ENCODE results near the gene C22orf15. TPM values are rescaled to one million over a fixed set of nuclear protein-coding genes. Genes with fewer than 3 reads are reported as not detected.

Gene C22orf15
- total and polyA plus RNA-seq, 9 of the 15 experiments (the other 6 are each of a cell fraction or from before 2014, with no cell fraction given) = 0.07 TPM; not detected in 8

- no peak for TF ChIP-seq TSHZ1 (CRISPR knock-in tag; IDR thresholded peaks at IDR 0.05)
- no peak for TF ChIP-seq NCOA2 (IDR thresholded peaks at IDR 0.05; ENCODE audit: partially characterized antibody in 2 of 2)
- no peak for TF ChIP-seq ZNF444 (CRISPR knock-in tag; IDR thresholded peaks at IDR 0.05)
- peak; percentile 25; the same call in 1 of the 2 replicates for TF ChIP-seq E2F5 (CRISPR knock-in tag; IDR thresholded peaks at IDR 0.05)
- TF ChIP-seq CBX5 (IDR thresholded peaks at IDR 0.05; ENCODE audit: borderline replicate concordance, low read depth) = no peak
- no peak for TF ChIP-seq PTRF (tag; IDR thresholded peaks at IDR 0.05)
- no peak for TF ChIP-seq ZNF717 (CRISPR knock-in tag; IDR thresholded peaks at IDR 0.05)
- no peak for TF ChIP-seq ZC3H8 (IDR thresholded peaks at IDR 0.05)
- TF ChIP-seq ZNF707 (CRISPR knock-in tag; conservative IDR thresholded peaks at IDR 0.05) = no peak
- TF ChIP-seq UBTF (IDR thresholded peaks at IDR 0.05; ENCODE audit: borderline replicate concordance in 1 of 2, low read depth in 2 of 2, low read length in 2 of 2) = 0 out of 4 replicates have a peak, but pooled peaks of 1 of the 2 experiments have one; percentile 11
- no peak for TF ChIP-seq DDX20 (tag; IDR thresholded peaks at IDR 0.05; ENCODE audit: low read depth)
- TF ChIP-seq CBX2 (IDR thresholded peaks at IDR 0.05; ENCODE audit: insufficient read depth, low read length, poor library complexity, severe bottlenecking) = no peak
- no peak for TF ChIP-seq CUX1 (CRISPR knock-in tag; IDR thresholded peaks at IDR 0.05)
- TF ChIP-seq BHLHE40 (IDR thresholded peaks at IDR 0.05; ENCODE audit: low read length) = 0 out of 2 replicates have a peak, but pooled peaks have one; percentile 15
Observed at GRCh38 chr22:23767673-23768548, 5.1 kb downstream of the C22orf15 start, which contains the start of gene CHCHD10 (continued).
